AML-193 (cell line): ENCODE data around the gene ABCA8.
"Not testable (repeated sequence)": the region's sequence is repeated elsewhere in the genome, so short reads cannot be mapped to it uniquely, and the experiment has no call there.

Experiments
- DNase-seq, 2 experiments: peaks; one replicate each; lab custom pipeline; 2025; lab: John Stamatoyannopoulos, UW

ABCA8 gene

DNA sequence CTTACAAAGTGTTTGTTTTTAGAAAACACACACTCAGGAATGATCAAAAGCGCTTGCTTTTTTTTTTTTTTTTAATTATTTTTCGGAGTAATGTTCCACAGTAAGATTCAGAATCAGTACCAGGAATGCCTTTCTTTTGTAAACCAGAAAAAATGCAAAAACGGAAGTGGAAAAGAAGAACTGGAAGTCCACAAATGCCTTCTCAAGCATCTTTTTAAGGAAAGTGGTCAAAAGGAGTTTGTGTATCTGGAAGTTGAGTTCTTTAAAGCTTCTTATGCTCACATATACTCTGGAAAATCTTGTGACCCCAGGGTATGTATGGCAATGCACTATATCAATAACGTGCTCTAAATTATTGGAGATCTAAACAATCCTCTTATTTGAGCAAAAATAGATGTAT lies 126.0 kb downstream of the ABCA8 start:
- DNase-seq, result no peak

DNA sequence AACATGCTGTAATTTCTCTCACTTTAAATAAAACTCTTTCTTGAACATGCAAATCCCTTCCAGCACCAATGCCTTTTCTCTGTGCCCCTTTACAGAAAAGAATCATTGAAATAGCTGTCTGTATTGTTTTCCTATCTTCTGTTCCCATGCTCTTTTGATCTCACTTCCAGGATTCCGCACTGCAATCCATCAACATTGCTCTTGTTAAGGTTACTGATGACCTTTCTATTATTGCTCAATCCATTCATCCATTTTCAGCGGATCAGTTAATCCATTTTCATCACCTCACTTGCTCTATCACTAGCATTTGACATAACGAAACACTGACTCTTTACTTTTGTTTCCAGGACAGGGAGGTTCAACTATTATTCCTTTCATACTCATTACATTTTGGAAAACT lies 130.5 kb downstream of the ABCA8 start:
- DNase-seq, result no peak

DNA sequence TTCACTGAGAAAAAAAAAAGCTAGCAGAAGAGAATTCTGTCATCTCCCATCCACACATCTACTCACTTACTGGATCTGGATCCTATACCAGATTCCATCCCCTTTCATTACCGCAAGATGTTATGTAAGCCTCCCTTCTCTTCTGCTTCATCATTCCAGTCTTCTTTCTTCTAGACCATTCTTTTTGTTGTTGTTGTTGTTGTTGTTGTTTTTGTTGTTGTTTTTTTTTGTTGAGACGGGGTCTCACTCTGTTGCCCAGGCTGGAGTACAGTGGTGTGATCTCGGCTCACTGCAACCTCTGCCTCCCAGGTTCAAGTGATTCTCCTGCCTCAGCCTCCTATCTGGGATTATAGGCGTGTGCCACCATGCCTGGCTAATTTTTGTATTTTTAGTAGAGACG lies 131.0 kb downstream of the ABCA8 start:
- DNase-seq, result not testable (repeated sequence)

DNA sequence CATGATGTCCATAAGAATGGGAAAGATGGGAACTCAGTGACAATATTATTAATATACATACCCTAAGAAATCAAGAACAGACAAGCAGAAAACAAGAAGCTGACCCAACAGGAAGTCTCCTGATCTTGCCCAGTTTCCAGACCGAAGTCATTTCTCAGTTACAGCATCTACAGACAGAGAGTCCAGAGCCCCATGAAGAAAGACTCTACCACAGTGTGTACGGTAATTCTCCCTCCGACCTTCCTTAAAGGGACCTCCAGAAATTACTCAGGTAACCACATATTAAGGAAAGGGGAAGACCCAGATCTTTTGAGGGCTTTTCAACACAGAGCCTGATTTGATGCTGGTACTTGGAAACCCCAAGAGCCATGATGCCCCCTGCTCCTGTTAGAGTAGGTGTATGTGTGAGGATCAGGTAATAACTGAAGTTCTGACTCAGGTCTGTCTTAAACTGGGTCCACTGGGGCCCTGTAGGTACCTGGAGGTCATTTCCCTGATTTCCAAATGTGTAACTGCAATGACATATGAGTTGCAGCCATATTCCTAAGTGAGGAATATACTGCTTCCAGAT lies 132.4 kb downstream of the ABCA8 start:
- no peak for DNase-seq

DNA sequence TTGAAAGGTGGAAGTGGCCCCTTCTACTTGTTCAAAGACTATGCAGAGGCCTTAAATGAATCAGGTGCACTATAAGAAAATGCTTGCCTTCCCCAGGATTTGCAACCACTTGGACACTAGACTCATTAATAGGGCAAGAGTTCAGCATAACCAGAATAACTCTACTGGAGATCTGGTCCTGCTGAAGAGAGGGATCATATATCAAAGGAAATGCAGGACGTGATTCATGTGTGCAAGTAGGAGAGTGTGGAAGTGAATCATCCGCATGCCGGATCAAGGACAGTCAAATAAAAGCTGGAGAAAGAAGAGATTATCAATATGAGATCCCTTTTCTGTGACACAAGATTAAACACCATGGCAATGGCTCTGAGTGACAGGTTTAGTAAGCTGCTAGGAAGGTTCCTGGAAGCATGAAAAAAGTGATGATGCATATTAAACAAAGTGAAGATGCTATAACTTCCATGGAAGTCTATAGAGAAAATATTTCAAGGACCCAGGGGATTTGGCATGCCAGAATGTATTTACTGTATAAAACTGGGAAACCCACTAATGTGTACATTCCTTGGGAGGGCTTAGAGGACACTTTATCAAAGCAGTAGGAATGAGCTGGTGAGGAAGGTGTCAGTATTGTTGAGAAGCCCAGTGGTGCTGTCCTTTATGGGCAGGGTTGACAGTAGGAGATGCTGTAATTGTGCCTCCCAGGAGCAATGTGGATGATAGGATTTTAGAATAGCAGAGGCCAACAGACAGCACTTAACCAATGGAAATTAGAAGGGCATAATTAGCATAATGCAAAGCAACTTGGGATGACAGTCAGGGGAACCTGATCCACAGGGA lies 133.1 kb downstream of the ABCA8 start:
- DNase-seq, result no peak

DNA sequence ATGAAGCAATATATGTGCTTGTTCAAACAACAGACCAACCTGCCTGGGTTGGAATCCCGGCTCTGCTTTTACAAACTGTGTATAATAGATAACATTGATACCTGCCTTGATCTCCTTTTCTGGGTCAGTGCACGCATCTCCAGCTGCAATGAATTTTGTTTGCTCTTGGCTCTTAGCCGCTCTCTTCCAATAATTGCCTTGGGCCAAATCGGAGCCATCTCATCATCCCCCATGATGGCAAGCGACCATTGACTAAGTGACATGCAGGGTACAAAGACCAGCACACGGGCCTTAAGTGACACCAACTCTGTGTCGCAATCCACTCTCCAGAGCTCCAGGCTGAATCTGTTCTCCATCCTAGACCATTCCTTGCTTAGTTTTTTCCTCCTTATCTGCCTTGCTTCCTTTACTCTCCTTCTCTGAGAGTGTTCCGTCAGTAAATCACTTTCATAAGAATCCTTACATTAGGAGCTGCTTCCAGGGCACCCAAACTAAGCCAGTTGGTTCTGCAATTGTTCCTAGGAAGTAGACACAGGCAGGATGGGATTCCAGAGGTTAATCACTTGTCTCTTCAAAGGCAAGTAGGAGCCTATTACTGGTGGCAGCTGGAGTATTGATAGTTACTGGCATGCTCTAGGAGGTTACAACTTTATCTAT lies 134.2 kb downstream of the ABCA8 start:
- DNase-seq, result no peak

DNA sequence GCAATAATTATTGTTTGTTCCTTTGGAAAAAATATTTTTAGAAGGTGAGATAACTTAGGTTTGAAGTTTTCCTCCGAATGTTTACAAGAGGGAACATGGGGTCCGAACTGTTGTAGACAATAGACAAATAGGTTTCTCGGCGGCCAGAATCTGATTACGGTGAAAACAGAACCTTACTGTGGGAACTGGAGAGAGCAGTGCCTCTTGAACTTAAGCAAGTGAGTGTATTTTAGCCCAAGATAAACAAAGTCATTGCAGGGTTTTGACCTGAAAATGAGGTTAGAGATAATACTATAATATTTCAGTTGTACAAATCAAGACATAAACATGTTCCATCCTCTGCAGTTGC lies 134.7 kb downstream of the ABCA8 start:
- DNase-seq, result no peak

DNA sequence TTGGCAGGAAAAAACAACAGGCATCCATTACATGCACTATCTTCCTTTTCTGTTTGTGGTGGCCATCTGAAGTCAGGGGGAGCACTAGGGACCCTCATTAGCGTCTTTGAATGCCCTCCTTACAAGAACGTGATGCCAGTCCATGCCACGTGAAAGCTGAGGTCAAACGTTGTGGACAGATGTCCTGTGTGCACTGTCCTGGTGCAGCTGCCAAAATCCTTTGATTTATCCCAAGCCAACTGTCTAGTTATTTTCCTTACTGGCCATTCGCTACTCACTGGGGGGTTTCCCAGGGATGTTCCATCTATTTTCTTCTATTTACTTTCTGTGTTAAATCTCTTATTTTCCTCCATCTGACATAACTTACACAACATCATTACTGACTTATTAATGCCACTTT lies 135.7 kb downstream of the ABCA8 start:
- DNase-seq, result no peak
